GM13976 (cell line): ENCODE measurements around the gene CASS4.

ENCODE experiments used
- DNase-seq: peaks from one replicate; pipeline ENCODE4 v3.0.0; 2012; ENCODE audit warnings: low spot score
- in situ Hi-C: fragments of 300-500 bp; cut with MboI; formaldehyde crosslinking; loops from one replicate; pipeline ENCODE4 v1.12.0; 2022; ENCODE audit warnings: low sequenced_read_pairs, mixed read lengths, inconsistent platforms; ENCODE audit not compliant: unreplicated experiment
- TF ChIP-seq, protein P1 (sequence below): IDR thresholded peaks from 2 replicates; pipeline ENCODE4 v1.5.1; 2012; ENCODE audit warnings: borderline replicate concordance, mild to moderate bottlenecking; ENCODE audit not compliant: insufficient read depth; ENCODE audit errors: extremely low read depth, missing control alignments, control extremely low read depth

The CASS4 gene, protein sequence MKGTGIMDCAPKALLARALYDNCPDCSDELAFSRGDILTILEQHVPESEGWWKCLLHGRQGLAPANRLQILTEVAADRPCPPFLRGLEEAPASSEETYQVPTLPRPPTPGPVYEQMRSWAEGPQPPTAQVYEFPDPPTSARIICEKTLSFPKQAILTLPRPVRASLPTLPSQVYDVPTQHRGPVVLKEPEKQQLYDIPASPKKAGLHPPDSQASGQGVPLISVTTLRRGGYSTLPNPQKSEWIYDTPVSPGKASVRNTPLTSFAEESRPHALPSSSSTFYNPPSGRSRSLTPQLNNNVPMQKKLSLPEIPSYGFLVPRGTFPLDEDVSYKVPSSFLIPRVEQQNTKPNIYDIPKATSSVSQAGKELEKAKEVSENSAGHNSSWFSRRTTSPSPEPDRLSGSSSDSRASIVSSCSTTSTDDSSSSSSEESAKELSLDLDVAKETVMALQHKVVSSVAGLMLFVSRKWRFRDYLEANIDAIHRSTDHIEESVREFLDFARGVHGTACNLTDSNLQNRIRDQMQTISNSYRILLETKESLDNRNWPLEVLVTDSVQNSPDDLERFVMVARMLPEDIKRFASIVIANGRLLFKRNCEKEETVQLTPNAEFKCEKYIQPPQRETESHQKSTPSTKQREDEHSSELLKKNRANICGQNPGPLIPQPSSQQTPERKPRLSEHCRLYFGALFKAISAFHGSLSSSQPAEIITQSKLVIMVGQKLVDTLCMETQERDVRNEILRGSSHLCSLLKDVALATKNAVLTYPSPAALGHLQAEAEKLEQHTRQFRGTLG

DNA sequence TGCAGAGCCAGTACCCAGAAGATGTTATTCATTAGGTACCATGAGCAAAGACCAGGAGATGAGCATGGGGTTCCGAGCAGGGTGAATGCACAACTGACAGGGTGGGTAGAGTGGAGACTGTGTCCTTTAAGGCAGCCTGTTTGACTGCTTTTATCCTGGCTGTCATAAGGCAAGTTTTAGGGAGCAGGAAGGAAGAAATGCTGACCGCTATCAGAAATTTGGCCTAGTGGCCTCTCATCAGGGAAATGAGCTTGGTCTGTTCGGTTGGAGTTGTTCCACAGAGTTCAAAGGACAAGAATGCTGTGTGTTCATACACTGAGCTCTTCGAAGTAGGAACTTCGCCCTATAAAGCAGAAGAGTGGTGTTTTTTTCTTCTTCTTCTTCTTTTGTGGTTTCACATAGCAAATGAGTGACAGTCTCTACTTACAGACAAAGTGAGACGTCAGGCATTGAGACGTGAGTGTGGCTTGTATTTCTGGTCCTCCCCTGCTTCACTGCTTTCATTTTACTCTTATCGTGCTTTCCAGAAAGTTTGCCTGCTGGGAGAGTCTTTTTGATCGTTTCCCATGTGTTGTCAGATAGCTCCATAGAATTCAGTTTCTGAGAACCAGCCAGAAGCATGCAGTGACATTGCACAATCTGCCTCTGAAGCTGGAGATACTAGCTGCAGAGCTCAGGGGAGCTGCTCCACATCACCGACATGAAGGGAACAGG is at the start of gene CASS4:
TSS of gene CASS4 (plus strand) at position 502 of the 714 bp plus-strand sequence. CDS start at position 701, 199 bp downstream.
- in situ Hi-C loops: no loop called here
- DNase-seq: no peak
- TF ChIP-seq, protein P1, sequence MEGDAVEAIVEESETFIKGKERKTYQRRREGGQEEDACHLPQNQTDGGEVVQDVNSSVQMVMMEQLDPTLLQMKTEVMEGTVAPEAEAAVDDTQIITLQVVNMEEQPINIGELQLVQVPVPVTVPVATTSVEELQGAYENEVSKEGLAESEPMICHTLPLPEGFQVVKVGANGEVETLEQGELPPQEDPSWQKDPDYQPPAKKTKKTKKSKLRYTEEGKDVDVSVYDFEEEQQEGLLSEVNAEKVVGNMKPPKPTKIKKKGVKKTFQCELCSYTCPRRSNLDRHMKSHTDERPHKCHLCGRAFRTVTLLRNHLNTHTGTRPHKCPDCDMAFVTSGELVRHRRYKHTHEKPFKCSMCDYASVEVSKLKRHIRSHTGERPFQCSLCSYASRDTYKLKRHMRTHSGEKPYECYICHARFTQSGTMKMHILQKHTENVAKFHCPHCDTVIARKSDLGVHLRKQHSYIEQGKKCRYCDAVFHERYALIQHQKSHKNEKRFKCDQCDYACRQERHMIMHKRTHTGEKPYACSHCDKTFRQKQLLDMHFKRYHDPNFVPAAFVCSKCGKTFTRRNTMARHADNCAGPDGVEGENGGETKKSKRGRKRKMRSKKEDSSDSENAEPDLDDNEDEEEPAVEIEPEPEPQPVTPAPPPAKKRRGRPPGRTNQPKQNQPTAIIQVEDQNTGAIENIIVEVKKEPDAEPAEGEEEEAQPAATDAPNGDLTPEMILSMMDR: no peak

DNA sequence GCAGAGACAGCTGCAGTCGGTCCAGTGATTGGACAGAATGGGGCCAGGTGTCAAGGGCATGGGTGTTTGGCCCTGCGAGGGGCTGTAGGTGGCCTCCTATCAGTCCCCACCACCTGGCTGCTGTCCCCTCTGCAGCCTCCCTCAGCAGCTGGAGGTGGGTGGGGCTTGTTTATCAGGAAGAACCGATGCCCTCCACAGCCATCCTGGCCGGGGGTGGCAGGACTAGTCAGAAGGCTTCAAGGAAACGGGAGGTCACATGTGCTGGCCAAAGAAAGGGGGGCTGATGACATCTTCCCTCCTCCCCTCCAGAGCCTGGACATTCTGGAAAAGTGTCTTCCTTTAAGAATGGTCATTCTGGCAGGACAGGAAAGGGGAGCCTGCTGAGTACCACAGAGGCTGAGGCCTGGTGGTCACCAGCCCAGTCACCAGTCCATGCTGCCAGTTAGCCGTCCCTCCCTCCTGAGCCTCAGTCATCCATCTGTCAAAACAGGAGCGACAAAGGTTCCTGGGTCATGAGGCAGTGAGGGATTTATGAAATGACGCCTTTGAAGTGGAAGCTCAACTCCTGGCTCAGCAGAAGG is 49.1 kb upstream of the CASS4 start:
- TF ChIP-seq, protein P1: no peak
- no peak for DNase-seq
- in situ Hi-C loops: no loop called here

DNA sequence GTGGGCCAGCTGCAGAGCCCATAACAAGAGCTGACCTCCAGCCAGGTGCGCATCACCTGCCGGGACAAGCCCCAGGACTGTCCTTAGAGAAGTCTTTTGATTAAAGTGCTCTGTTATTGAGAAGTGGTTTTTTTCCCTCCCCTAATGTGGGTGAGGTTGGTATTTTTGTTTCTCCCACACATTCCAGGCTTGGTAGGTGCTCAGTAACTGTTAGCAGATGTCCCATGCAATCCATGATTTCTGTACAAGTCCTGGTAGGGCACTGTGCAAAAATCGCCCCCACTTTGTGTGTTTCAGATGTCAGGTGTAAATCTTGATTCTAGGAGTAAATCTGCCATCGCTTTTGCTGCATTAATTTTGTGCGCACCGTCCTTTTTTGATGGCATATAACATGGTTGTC is 48.6 kb upstream of the CASS4 start:
- TF ChIP-seq, protein P1: no peak
- in situ Hi-C loops: no loop called here
- no peak for DNase-seq

DNA sequence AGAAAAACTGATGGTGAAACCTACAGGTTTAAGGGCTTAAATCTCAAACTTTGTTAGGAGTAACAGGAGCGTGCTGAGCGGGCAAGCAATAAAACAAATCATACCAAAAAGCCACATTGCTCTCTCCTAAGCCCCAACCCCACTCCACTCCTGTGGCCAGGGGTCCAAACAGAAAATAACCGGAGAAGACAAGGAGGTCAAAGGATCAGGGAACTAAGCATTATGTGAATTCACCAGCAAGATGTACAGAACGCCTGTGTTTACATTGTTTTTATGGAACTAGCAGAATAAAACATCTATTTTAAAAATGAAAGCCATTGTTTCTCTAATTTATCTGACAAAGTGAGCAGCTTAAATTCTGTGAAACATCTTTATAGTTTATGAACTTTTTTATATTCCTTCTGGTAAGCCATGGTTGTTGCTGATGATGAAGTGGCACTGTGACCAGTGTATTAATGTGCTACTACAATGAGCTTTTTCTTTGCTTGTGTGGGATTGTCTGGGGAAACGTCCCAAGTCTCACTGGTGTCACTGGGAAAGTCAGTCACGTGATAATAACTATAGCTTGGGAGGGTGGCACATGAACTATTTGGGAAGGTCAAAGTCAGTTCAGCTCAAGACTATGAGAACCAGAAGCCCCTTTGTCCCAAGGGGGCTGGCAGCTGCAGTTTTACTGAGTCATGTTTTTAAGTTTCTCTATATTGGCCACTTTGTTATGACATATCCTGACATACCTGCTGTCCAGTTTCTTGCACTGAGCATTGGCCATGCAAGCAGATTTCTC is 43.5 kb upstream of the CASS4 start:
- DNase-seq: no peak
- in situ Hi-C loops: no loop called here
- TF ChIP-seq, protein P1: no peak

DNA sequence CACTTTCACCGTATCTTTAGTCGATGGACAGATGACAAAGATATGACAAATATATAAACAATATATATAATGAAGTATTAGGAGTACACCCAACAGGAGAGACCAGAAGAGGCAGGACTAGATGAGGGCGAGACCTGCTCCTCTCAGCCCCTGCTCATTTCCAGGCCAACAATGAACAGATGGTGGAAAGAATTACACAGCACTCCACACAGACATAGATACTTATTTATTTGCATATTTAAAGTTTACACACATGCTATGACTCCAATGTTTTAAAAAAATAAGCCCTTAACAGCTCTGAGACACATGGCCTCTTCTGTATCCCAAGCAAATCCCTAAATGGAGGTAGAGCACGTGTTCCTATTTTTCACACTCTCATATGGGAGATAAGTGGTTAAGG is 42.9 kb upstream of the CASS4 start:
- in situ Hi-C loops: no loop called here
- no peak for DNase-seq
- TF ChIP-seq, protein P1: no peak

DNA sequence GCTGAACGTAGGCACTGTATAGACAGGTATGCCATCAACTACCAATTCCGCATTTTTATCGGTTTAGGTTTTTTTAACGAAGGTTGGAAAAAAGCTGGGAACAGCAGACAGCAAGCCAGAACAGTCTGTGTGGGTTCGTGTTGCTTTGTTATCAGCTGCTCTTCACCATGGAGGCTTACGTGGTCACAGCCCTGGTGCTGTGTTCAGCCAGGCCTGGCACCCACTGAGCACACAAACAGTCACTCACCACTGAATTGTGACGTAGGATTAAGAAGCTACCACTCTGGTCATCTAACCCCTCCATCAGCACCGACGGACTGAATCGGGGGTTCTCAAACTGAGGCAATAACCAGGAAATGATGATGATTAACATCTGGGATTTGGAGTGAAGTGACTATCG is 40.1 kb upstream of the CASS4 start:
- TF ChIP-seq, protein P1: no peak
- in situ Hi-C loops: no loop called here
- DNase-seq: no peak
